Transverse colon (tissue), 4 donors: ENCODE results near the gene ATP1B1. TPM values are rescaled to one million over a fixed set of nuclear protein-coding genes. Genes with fewer than 3 reads are reported as not detected.

Source experiments
- DNase-seq: peaks from one replicate; pipeline ENCODE4 v3.0.0-alpha.2; 2019
- H3K27ac ChIP-seq, 4 donors: fragments of 200-600 bp; sonication (generic); 2 replicates each; pipeline ENCODE4 v1.5.1; 2016 to 2018; ENCODE audit warnings: inconsistent platforms in 4 of 4
- H3K27me3 ChIP-seq: fragments of 200-600 bp; sonication (generic); 2 replicates; pipeline ENCODE4 v1.5.1; 2017; ENCODE audit warnings: inconsistent platforms
- H3K36me3 ChIP-seq, 4 donors: fragments of 200-600 bp; sonication (generic); 2 replicates each; pipeline ENCODE4 v1.5.1; 2017 to 2019; ENCODE audit warnings: inconsistent platforms in 4 of 4
- H3K4me1 ChIP-seq, 4 donors: fragments of 200-600 bp; sonication (generic); 2 replicates each; pipeline ENCODE4 v1.5.1; 2017 to 2020; ENCODE audit warnings: inconsistent platforms in 4 of 4
- H3K4me3 ChIP-seq, 4 donors: fragments of 200-600 bp; sonication (generic); 1 replicate in 1 of 4; 2 replicates in 3 of 4; pipeline versions ENCODE4 v1.5.1 to v1.6.1; 2017 to 2019; ENCODE audit warnings: inconsistent platforms in 4 of 4
- H3K9me3 ChIP-seq, 2 donors: fragments of 200-600 bp; sonication (generic); 2 replicates each; pipeline ENCODE4 v1.5.1; 2017 to 2019; ENCODE audit warnings: inconsistent platforms in 2 of 2
- EP300 ChIP-seq: sonication (generic); formaldehyde crosslinking; IDR thresholded peaks from one replicate; pipeline ENCODE4 v1.6.1; 2017; ENCODE audit warnings: antibody characterized with exemption, low read depth
- POLR2A ChIP-seq: fragments of 450-650 bp; IDR thresholded peaks from one replicate; pipeline ENCODE4 v1.6.1; 2016; ENCODE audit warnings: antibody characterized with exemption, mild to moderate bottlenecking, moderate library complexity
- POLR2AphosphoS5 ChIP-seq, 3 donors: sonication (generic); formaldehyde crosslinking; IDR thresholded peaks; one replicate each; pipeline ENCODE4 v1.6.1; 2016; ENCODE audit warnings: antibody characterized with exemption in 3 of 3
- WGBS, 2 donors: methylation state at CpG; one replicate each; pipeline ENCODE4 v1.1.5; 2018; ENCODE audit warnings: low coverage in 1 of 2; 5-methylcytosine and 5-hydroxymethylcytosine counted together
- in situ Hi-C, 4 donors: fragments of 200-750 bp; cut with MboI; loops; one replicate each; pipeline versions ENCODE4 v1.15.0 to v1.15.1; 2017; ENCODE audit warnings: low sequenced_read_pairs in 3 of 4, low pct_ligation_motif_present in 1 of 4, low pct_unique_long_range_greater_than_20kb in 1 of 4
- intact Hi-C: fragments of 100-400 bp; cut with DNase I; formaldehyde crosslinking; loops from one replicate; pipeline ENCODE4 v1.15.1; 2023; ENCODE audit warnings: low total_unique reads
- total RNA-seq, 4 donors: library from RNA; depleted of rRNA; stranded (reverse); fragments of >200 nt; gene quantifications; one replicate each; pipeline ENCODE4 v1.1.0, GENCODE V29; 2016
- TF ChIP-seq, protein P1 (sequence below), 5 experiments: fragments of 200-600 bp in 3 of 5; fragments of 450-650 bp in 2 of 5; sonication (generic) in 3 of 5; IDR thresholded peaks; 1 replicate in 2 of 5; 2 replicates in 3 of 5; pipeline ENCODE4 v1.5.1; 2016 to 2017; ENCODE audit warnings: antibody characterized with exemption in 5 of 5, inconsistent platforms in 3 of 5, mild to moderate bottlenecking in 2 of 5, moderate library complexity in 1 of 5

Gene ATP1B1
- total RNA-seq, 4 donors from 2014 or later, result 82.8 to 493 (median 375) TPM

DNA sequence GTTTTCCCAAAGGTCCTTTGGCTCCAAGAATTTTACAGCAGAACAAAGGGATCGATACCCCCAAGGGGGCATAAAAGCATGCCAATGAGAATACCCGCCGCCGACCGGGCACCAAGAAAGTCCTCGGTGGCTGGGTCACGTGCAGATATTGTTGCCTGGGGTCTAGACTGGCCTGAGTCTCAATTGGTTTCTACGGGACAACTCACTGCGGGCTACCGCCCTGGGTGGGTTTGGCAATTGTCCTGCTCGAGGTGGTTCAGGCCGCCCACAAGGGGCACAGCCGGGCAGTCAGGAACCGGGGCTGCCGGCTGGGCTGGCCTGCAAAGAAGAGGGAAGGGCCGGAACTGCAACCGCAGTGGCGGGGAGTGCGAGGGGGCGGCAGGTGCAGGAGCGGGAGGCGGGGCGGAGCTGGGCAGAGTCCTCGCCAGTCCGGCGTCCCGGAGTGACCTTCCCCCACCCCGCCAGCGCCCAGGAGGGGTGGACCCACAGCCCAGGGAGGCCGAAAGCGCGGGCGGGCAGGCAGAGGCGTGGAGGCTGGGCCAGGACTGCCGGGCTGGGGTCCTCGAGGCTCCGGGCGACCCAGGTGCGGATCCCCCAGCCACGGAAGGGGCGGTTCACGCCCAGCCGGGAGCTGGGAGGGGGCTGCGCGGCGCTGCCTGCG is 926 bp upstream of the ATP1B1 start:
- peak; percentile 96 for DNase-seq
- no peaks in the 10 kb centered on the region for H3K9me3 ChIP-seq
- peak overlapping the region; percentile 81 to 92 (median 87) for H3K4me3 ChIP-seq
- TF ChIP-seq POLR2AphosphoS5 (IDR thresholded peaks at IDR 0.05) (peak in 2 of 3 donors; percentile 44 to 65), POLR2A (no peak), EP300 (peak; percentile 37)
- TF ChIP-seq, protein P1, sequence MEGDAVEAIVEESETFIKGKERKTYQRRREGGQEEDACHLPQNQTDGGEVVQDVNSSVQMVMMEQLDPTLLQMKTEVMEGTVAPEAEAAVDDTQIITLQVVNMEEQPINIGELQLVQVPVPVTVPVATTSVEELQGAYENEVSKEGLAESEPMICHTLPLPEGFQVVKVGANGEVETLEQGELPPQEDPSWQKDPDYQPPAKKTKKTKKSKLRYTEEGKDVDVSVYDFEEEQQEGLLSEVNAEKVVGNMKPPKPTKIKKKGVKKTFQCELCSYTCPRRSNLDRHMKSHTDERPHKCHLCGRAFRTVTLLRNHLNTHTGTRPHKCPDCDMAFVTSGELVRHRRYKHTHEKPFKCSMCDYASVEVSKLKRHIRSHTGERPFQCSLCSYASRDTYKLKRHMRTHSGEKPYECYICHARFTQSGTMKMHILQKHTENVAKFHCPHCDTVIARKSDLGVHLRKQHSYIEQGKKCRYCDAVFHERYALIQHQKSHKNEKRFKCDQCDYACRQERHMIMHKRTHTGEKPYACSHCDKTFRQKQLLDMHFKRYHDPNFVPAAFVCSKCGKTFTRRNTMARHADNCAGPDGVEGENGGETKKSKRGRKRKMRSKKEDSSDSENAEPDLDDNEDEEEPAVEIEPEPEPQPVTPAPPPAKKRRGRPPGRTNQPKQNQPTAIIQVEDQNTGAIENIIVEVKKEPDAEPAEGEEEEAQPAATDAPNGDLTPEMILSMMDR (IDR thresholded peaks at IDR 0.05), result peak in 2 of 5 experiments; percentile 30 to 55
- WGBS, 2 donors, result 2% methylated on average over 30 of the region's 47 CpGs; no CpG with 5 or more reads in 1 of the 2 donors
- intact Hi-C loops, result no loop called here
- in situ Hi-C loops, result loop anchor here in 2 of 4 donors (25.0 kb wide), 3 partner anchors 232 to 643 kb away; no protein-coding TSS in a partner anchor
- H3K36me3 ChIP-seq, result no peaks in the 10 kb centered on the region
- peak overlapping the region; percentile 94 to 98 (median 96) for H3K27ac ChIP-seq
- peaks cover 0 to 59% (median 32%) of the 10 kb centered on the region in 4 donors for H3K4me1 ChIP-seq
- H3K27me3 ChIP-seq, result no peaks in the 10 kb centered on the region

DNA sequence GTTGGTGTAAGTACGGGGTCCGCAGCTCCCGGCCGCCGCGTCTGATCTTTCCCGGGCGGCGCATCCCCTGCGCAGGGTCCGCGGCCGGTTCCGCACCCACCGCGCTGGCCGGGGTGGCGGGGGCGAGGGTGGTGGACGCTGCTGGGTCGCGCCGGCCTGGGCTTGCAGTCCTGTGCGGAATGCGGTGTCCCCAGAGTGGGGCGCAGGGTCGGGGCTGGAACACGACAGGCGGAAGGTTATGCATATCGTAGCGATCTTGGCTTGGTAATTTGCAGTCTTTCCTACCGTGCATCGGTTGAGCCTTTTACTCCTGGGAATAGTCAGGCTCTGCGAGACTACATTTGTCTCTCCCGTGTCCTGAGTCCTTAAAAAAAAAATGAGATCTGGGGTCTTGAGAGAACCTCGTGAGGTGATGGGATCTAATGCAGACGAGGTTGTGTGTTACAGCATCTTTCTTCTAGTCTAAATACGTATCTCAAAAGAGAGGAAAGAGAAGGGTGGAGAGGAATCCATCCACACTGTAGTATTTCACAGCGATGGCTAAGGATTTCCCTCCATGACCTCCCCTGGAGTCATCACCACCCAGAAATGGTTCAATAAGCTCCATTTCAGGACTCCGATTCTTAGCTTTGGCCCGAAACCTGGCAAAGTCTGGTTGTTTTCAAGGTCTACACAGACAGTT is 572 bp downstream of the ATP1B1 start:
- peaks cover 0 to 6% (median 2%) of the 10 kb centered on the region in 4 donors for H3K36me3 ChIP-seq
- 0 to 2% methylated on average over 4 to 41 of the region's 41 CpGs for WGBS, 2 donors
- peak; percentile 32 for DNase-seq
- peak overlapping the region; percentile 94 to 98 (median 96) for H3K27ac ChIP-seq
- no peak for TF ChIP-seq EP300
- no peak for TF ChIP-seq POLR2AphosphoS5 (IDR thresholded peaks at IDR 0.05)
- TF ChIP-seq, protein P1 (IDR thresholded peaks at IDR 0.05), result no peak
- no peak for TF ChIP-seq POLR2A
- intact Hi-C loops, result no loop called here
- no peaks in the 10 kb centered on the region for H3K9me3 ChIP-seq
- peak overlapping the region; percentile 81 to 92 (median 87) for H3K4me3 ChIP-seq
- in situ Hi-C loops, result loop anchor here in 2 of 4 donors (25.0 kb wide), 3 partner anchors 230 to 645 kb away; no protein-coding TSS in a partner anchor
- H3K27me3 ChIP-seq, result no peaks in the 10 kb centered on the region
- H3K4me1 ChIP-seq, result peaks cover 4 to 59% (median 39%) of the 10 kb centered on the region in 4 donors

DNA sequence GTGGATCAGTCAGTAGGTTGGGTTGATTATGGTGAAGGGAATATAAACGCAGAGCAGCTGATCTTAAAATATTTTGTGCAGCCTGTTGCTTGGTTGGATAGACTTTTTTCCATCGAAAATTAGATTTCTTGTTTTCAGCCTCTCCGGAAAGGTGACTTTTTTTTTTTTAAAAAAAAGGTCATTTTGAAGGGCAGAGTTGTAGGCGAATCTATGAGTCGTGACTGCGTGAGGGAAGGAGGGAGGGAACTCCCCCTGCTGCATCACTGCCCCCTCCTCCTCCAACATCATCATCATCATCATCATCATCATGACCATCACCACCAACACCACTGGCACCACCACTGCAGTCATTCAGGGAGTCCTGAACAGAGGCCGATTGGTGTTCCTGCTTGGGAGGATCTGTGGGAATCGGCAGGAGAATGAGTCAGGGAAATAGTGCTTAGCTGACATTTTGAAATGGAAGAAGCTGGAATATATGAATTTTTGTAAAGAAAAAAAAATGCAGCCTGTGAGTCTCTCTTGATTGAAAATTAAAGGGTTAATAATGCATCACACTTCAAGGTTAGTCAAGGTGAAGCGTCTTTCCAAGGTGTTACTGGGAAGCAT is 1.2 kb downstream of the ATP1B1 start:
- H3K36me3 ChIP-seq, result peaks cover 0 to 6% (median 2%) of the 10 kb centered on the region in 4 donors
- in situ Hi-C loops, result loop anchor here in 2 of 4 donors (25.0 kb wide), 3 partner anchors 230 to 645 kb away; no protein-coding TSS in a partner anchor
- intact Hi-C loops, result no loop called here
- no peaks in the 10 kb centered on the region for H3K27me3 ChIP-seq
- H3K9me3 ChIP-seq, result no peaks in the 10 kb centered on the region
- 19 to 21% methylated on average over 9 of the region's 9 CpGs for WGBS, 2 donors
- TF ChIP-seq POLR2A, result peak; percentile 55
- TF ChIP-seq, protein P1 (IDR thresholded peaks at IDR 0.05), result no peak
- no peak for TF ChIP-seq EP300
- TF ChIP-seq POLR2AphosphoS5 (IDR thresholded peaks at IDR 0.05), result peak; percentile 17 to 68 (median 20)
- H3K27ac ChIP-seq, result peak overlapping the region; percentile 94 to 98 (median 96)
- H3K4me3 ChIP-seq, result peak overlapping the region; percentile 81 to 92 (median 87)
- DNase-seq, result no peak
- H3K4me1 ChIP-seq, result peaks cover 11 to 60% (median 41%) of the 10 kb centered on the region in 4 donors
